Fibroblast of lung (primary cell): ENCODE data around the gene TMEM121.

Source experiments
- CTCF ChIP-seq, 2 donors: IDR thresholded peaks in 1 of 2; conservative IDR thresholded peaks in 1 of 2; 1 replicate in 1 of 2; 2 replicates in 1 of 2; pipeline ENCODE4 v1.5.1; 2011 to 2012; ENCODE audit warnings: low read length in 2 of 2, control low read depth in 1 of 2, inconsistent platforms in 1 of 2, low read depth in 1 of 2, mild to moderate bottlenecking in 1 of 2
- EZH2 ChIP-seq: IDR thresholded peaks from 2 replicates; pipeline ENCODE4 v1.5.1; 2012; ENCODE audit warnings: low read length, control low read depth, mild to moderate bottlenecking; ENCODE audit errors: missing control alignments

- no peak for TF ChIP-seq EZH2
- no peak for TF ChIP-seq CTCF (conservative IDR thresholded peaks at IDR 0.05 in 1 of 2, IDR thresholded peaks at IDR 0.05 in 1 of 2; ENCODE audit: low read depth in 1 of 2, low read length in 2 of 2)
These were observed 23.7 kb upstream of the TMEM121 start for GRCh38 chr14:105502446-105503295.
